ENCODE data around the gene BROX. TPM values are rescaled to one million over a fixed set of nuclear protein-coding genes. Genes with fewer than 3 reads are reported as not detected.
A peak's percentile ranks its signal among the peaks of the same experiment; 100 is the strongest.

The BROX gene
- total and polyA plus RNA-seq, 10 of the 15 experiments (the other 5 are each of a cell fraction or from before 2014, with no cell fraction given) = 5.8 to 42.0 (median 16.8) TPM

DNA sequence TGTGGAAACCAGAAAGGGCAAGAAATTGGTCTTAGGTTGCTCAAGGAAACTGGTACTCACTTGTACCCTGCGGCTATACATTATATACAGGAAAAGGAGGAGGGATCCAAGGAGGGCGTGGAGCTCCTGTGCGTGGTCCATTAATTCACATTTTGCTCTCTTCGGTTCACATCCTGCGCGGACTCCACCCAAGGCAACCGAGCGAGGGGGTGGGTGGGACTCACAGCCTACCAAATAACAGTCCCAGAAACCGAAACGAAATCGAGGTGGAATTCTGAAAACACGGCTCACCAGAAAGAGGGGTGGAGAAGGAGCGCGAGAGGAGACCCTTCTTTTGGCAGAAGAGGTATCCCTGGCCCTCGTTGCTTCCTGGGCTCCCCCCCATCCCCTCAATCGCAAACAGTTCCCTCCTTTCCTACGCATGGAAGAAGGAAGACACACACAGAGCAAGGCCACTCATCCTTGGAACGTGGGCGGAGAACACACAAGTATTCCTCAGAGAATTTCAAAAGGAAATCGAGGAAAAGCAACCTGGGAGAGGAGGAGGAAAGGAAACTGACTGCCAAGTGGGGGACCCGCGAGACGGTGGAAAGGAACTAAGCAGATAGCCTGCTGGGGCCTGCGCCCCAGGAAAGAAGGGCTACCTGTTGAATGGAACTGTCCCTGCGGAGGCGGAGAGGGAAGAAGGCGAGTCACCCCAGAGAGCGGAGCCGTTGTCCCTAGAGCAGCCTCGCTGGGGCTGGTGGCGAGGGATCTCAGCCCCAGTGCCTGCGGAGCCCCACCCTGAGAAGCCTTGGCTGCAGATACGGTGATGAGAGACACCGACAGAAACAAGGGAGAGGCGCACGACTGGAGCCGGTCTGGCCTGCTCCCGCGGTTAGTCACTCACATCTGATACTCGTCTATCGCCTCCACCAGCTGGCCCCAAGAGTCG, 778 bp upstream of the BROX start (continued):
- TF ChIP-seq, protein P1, sequence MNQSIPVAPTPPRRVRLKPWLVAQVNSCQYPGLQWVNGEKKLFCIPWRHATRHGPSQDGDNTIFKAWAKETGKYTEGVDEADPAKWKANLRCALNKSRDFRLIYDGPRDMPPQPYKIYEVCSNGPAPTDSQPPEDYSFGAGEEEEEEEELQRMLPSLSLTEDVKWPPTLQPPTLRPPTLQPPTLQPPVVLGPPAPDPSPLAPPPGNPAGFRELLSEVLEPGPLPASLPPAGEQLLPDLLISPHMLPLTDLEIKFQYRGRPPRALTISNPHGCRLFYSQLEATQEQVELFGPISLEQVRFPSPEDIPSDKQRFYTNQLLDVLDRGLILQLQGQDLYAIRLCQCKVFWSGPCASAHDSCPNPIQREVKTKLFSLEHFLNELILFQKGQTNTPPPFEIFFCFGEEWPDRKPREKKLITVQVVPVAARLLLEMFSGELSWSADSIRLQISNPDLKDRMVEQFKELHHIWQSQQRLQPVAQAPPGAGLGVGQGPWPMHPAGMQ (IDR thresholded peaks at IDR 0.05; ENCODE audit: borderline replicate concordance) = no peak
- no peak for TF ChIP-seq RB1 (IDR thresholded peaks at IDR 0.05; ENCODE audit: borderline replicate concordance)
- peak in 1 of 2 experiments; percentile 49; a peak in 1 of 3 replicates for TF ChIP-seq EGR1 (IDR thresholded peaks at IDR 0.05; ENCODE audit: borderline replicate concordance in 1 of 2, low read depth in 2 of 2, low read length in 2 of 2)
- no peak for TF ChIP-seq PAX5 (IDR thresholded peaks at IDR 0.05; ENCODE audit: borderline replicate concordance, low read depth, low read length)
- TF ChIP-seq, protein P2, sequence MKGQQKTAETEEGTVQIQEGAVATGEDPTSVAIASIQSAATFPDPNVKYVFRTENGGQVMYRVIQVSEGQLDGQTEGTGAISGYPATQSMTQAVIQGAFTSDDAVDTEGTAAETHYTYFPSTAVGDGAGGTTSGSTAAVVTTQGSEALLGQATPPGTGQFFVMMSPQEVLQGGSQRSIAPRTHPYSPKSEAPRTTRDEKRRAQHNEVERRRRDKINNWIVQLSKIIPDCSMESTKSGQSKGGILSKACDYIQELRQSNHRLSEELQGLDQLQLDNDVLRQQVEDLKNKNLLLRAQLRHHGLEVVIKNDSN (IDR thresholded peaks at IDR 0.05; ENCODE audit: borderline replicate concordance, extremely low read length, insufficient read depth, low read depth, low read length) = no peak
- no peak for TF ChIP-seq SRF (IDR thresholded peaks at IDR 0.05; ENCODE audit: low read depth in 2 of 2, low read length in 2 of 2)
- TF ChIP-seq SREBF1 (IDR thresholded peaks at IDR 0.05; ENCODE audit: low read length) = no peak
- TF ChIP-seq SP1 (IDR thresholded peaks at IDR 0.05; ENCODE audit: low read depth, low read length) = no peak
- no peak for TF ChIP-seq TAF1 (IDR thresholded peaks at IDR 0.05; ENCODE audit: borderline replicate concordance, low read depth, low read length)
- peak; percentile 55 to 64; a peak in 2 of 4 replicates for TF ChIP-seq IKZF2 (IDR thresholded peaks at IDR 0.05)
- no peak for TF ChIP-seq ASH2L (IDR thresholded peaks at IDR 0.05; ENCODE audit: borderline replicate concordance, low read depth)
- peak; percentile 29; the same call in 1 of the 2 replicates for TF ChIP-seq SIN3A (IDR thresholded peaks at IDR 0.05; ENCODE audit: low read depth, low read length)
- TF ChIP-seq DPF2 (IDR thresholded peaks at IDR 0.05) = 0 out of 2 replicates have a peak, but pooled peaks have one; percentile 19
- peak; percentile 42; the same call in 1 of the 2 replicates for TF ChIP-seq NBN (IDR thresholded peaks at IDR 0.05)
- TF ChIP-seq KDM1A (IDR thresholded peaks at IDR 0.05; ENCODE audit: borderline replicate concordance) = no peak
- TF ChIP-seq, protein P3, sequence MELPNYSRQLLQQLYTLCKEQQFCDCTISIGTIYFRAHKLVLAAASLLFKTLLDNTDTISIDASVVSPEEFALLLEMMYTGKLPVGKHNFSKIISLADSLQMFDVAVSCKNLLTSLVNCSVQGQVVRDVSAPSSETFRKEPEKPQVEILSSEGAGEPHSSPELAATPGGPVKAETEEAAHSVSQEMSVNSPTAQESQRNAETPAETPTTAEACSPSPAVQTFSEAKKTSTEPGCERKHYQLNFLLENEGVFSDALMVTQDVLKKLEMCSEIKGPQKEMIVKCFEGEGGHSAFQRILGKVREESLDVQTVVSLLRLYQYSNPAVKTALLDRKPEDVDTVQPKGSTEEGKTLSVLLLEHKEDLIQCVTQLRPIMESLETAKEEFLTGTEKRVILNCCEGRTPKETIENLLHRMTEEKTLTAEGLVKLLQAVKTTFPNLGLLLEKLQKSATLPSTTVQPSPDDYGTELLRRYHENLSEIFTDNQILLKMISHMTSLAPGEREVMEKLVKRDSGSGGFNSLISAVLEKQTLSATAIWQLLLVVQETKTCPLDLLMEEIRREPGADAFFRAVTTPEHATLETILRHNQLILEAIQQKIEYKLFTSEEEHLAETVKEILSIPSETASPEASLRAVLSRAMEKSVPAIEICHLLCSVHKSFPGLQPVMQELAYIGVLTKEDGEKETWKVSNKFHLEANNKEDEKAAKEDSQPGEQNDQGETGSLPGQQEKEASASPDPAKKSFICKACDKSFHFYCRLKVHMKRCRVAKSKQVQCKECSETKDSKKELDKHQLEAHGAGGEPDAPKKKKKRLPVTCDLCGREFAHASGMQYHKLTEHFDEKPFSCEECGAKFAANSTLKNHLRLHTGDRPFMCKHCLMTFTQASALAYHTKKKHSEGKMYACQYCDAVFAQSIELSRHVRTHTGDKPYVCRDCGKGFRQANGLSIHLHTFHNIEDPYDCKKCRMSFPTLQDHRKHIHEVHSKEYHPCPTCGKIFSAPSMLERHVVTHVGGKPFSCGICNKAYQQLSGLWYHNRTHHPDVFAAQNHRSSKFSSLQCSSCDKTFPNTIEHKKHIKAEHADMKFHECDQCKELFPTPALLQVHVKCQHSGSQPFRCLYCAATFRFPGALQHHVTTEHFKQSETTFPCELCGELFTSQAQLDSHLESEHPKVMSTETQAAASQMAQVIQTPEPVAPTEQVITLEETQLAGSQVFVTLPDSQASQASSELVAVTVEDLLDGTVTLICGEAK (IDR thresholded peaks at IDR 0.05; ENCODE audit: borderline replicate concordance) = 0 out of 2 replicates have a peak, but pooled peaks have one; percentile 14
